Coronary artery (tissue), 2 donors: Measurements from ENCODE around the gene KLK3.
"Not testable (repeated sequence)": the region's sequence is repeated elsewhere in the genome, so short reads cannot be mapped to it uniquely, and the experiment has no call there.

Experiments
- DNase-seq: peaks from one replicate; pipeline ENCODE4 v3.0.0-alpha.2; 2017; ENCODE audit warnings: low spot score
- H3K27ac ChIP-seq, 2 donors: fragments of 200-600 bp; sonication (generic); one replicate each; pipeline ENCODE4 v1.5.1; 2016 to 2019
- H3K4me3 ChIP-seq: fragments of 200-600 bp; sonication (generic); 2 replicates; pipeline ENCODE4 v1.5.1; 2016; ENCODE audit warnings: mild to moderate bottlenecking, moderate library complexity
- TF ChIP-seq, protein P1 (sequence below): fragments of 200-600 bp; sonication (generic); IDR thresholded peaks from one replicate; pipeline ENCODE4 v1.5.1; 2019; ENCODE audit warnings: antibody characterized with exemption

The KLK3 gene

DNA sequence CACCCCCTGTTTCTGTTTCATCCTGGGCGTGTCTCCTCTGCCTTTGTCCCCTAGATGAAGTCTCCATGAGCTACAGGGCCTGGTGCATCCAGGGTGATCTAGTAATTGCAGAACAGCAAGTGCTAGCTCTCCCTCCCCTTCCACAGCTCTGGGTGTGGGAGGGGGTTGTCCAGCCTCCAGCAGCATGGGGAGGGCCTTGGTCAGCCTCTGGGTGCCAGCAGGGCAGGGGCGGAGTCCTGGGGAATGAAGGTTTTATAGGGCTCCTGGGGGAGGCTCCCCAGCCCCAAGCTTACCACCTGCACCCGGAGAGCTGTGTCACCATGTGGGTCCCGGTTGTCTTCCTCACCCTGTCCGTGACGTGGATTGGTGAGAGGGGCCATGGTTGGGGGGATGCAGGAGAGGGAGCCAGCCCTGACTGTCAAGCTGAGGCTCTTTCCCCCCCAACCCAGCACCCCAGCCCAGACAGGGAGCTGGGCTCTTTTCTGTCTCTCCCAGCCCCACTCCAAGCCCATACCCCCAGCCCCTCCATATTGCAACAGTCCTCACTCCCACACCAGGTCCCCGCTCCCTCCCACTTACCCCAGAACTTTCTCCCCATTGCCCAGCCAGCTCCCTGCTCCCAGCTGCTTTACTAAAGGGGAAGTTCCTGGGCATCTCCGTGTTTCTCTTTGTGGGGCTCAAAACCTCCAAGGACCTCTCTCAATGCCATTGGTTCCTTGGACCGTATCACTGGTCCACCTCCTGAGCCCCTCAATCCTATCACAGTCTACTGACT lies at the start of gene KLK3:
KLK3 (plus strand) TSS at position 280 of the 775 bp plus-strand sequence; CDS start at position 321, 41 bp downstream.
- Histone ChIP-seq H3K27ac (no peak within 1 kb of the TSS), H3K4me3 (no peak within 1 kb of the TSS)
- TF ChIP-seq, protein P1, sequence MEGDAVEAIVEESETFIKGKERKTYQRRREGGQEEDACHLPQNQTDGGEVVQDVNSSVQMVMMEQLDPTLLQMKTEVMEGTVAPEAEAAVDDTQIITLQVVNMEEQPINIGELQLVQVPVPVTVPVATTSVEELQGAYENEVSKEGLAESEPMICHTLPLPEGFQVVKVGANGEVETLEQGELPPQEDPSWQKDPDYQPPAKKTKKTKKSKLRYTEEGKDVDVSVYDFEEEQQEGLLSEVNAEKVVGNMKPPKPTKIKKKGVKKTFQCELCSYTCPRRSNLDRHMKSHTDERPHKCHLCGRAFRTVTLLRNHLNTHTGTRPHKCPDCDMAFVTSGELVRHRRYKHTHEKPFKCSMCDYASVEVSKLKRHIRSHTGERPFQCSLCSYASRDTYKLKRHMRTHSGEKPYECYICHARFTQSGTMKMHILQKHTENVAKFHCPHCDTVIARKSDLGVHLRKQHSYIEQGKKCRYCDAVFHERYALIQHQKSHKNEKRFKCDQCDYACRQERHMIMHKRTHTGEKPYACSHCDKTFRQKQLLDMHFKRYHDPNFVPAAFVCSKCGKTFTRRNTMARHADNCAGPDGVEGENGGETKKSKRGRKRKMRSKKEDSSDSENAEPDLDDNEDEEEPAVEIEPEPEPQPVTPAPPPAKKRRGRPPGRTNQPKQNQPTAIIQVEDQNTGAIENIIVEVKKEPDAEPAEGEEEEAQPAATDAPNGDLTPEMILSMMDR, result no peak
- no peak for DNase-seq

GRCh38 chr19:50808856-50809255 lies 45.9 kb upstream of the KLK3 start:
- Histone ChIP-seq H3K4me3 (no peak overlapping the region), H3K27ac (no peak overlapping the region)
- TF ChIP-seq, protein P1, result no peak
- DNase-seq, result no peak

DNA sequence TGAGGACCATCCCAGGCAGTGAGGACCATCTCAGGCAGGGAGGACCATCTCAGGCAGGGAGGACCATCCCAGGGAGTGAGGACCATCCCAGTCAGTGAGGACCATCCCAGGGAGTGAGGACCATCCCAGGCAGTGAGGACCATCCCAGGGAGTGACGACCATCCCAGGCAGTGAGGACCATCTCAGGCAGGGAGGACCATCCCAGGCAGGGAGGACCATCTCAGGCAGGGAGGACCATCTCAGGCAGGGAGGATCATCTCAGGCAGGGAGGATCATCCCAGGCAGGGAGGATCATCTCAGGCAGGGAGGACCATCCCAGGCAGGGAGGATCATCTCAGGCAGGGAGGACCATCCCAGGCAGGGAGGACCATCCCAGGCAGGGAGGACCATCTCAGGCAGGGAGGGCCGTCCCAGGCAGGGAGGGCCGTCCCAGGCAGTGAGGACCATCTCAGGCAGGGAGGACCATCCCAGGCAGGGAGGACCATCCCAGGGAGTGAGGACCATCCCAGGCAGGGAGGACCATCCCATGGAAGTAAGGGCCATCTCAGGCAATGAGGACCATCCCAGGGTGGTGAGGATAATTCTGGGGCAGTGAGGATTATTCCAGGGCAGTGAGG lies 43.0 kb upstream of the KLK3 start:
- not testable (repeated sequence) for H3K27ac ChIP-seq, DNase-seq, H3K4me3 ChIP-seq

DNA sequence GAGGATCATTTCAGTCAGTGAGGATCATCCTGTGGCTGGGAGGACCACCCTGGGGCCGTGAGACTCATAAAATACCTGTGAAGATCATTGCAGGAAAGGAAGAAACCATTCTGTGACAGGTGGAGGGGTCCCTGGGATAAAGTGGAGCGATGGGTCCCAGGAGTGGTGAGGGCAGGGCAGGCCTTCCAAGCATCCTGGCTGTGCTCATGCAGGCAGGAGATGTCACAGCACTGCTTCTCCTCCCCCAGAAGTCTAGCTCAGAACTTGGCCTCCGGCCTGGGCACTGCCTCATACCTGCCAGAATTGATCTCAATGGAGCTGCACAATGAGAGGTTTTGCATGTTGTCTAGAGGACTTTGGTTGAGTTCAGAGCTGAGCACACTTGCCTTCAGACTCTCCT lies 42.2 kb upstream of the KLK3 start:
- no peak overlapping the region for H3K4me3 ChIP-seq
- no peak for DNase-seq
- TF ChIP-seq, protein P1, result no peak
- no peak overlapping the region for H3K27ac ChIP-seq

- TF ChIP-seq, protein P1, result no peak
- Histone ChIP-seq H3K4me3 (no peak overlapping the region), H3K27ac (no peak overlapping the region)
- DNase-seq, result no peak
Observed at GRCh38 chr19:50814883-50815282, 39.8 kb upstream of the KLK3 start.

DNA sequence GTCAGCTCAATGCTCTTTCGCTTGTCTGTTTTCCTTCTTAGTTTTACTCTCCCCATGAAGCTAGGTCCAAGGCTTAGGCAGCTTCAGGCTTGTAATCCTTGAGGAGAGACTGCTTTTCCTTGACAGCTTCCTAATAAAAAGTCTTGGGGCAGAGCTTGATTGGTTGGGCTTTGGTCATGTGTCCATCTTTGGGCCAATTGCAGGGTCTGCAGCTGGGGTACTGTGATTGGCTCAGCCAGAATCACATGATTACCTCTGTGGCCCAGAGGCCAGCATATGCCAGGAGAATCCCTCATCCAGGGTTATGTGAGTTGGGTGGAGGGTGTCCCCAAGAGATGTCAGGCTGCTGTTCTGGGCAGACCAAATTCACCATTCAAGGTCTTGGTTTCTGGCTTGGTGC lies 39.3 kb upstream of the KLK3 start:
- no peak overlapping the region for H3K4me3 ChIP-seq
- no peak for DNase-seq
- H3K27ac ChIP-seq, result no peak overlapping the region
- TF ChIP-seq, protein P1, result no peak

DNA sequence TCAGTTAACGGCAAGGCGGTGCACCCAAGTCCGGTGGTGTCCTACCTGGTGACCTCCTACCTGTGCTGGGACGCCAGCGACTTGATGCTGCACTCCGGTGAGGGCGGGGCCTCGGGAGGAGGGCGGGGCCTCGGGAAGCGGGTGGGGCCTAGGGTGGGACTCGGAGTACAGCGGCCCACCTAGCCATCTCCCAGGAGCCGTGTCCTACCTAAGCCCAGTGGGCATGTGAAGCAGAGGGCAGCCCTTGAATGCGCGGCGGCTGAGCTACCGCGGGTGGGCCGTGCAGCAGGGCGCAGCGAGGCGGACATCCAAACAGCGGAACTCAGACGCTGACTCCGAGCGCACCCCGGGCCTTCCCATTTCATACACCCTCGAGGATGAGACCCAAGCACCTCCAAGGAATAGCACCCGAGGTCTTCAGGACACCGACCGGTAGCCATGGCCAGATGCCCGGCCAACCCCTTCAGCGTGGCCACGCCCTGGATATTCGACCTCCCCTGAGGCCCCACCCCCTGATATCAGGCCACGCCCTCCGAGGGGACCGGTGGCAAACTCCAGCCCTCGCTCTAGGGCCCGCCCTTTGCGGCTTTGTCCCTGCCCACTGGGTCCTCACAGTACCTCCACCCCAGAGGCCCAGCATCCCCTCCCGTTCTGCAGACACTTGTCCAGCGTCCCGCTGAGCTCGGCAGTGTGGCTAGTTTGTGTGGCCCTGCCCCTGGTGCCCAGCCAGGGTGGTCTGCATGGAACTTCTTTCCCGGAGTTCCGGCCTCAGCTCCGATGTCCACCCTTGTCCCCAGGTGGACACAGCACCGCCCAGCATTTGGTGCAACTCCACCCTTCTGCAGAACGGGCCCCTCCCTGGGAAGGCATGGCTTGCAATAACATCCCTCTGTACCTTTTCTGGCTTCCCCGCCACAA lies 36.5 kb upstream of the KLK3 start:
- H3K27ac ChIP-seq, result no peak overlapping the region
- H3K4me3 ChIP-seq, result peak overlapping the region; percentile 49
- TF ChIP-seq, protein P1, result no peak
- no peak for DNase-seq
